H54 (cell line): ENCODE data around the gene HIGD1B.

Source experiments
- DNase-seq: peaks from one replicate; pipeline ENCODE4 v3.0.0; 2011; ENCODE audit warnings: low spot score, mixed read lengths; ENCODE audit not compliant: insufficient read length
- FAIRE-seq: peaks from 3 replicates; lab custom pipeline; 2011; peaks lifted over from hg19 to GRCh38; lab: Jason Lieb, UNC
- POLR2A ChIP-seq: IDR thresholded peaks from 2 replicates; pipeline ENCODE4 v1.6.1; 2011; ENCODE audit warnings: low read depth, mild to moderate bottlenecking, low read length

The HIGD1B gene

DNA sequence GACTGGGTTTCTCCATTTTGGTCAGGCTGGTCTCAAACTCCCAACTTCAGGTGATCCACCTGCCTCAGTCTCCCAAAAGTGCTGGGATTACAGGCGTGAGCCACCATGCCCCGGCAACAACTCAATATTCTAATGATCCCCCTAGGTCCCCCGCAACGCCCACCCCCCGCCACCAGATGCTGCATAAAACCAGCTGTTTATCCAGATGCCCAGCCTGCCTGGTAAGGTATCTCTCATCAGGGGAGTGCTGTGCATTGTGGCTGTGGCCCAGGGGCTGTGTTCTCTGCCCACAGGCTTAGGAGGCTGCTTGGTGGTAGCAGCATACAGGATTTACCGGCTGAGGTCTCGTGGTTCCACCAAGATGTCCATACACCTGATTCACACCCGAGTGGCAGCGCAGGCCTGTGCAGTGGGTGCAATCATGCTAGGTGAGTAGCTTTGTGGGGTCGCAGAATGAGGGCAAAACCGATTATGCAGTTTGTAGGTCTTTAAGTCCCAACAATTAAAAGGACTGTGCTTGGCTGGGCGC lies 1.3 kb downstream of the HIGD1B start:
- FAIRE-seq (no peak), DNase-seq (no peak)
- TF ChIP-seq POLR2A, result no peak

DNA sequence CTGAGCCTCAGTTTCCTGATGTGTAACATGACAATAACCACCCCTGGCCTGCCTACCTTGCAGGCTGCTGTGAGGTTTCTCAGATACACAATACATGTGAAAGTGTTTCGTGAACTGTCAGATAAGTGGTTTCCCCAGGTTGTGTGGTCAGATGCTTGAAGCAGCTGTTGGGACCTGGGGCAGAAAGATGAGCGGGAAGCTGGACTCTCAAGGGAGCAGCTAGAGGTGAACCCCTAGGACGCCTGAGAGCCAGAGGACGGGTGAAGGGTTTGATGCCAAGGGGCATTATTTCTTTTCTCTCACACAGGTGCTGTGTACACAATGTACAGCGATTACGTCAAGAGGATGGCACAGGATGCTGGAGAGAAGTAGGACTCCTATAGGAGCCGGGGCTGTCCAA lies 2.3 kb downstream of the HIGD1B start:
- FAIRE-seq, result no peak
- no peak for TF ChIP-seq POLR2A
- no peak for DNase-seq

DNA sequence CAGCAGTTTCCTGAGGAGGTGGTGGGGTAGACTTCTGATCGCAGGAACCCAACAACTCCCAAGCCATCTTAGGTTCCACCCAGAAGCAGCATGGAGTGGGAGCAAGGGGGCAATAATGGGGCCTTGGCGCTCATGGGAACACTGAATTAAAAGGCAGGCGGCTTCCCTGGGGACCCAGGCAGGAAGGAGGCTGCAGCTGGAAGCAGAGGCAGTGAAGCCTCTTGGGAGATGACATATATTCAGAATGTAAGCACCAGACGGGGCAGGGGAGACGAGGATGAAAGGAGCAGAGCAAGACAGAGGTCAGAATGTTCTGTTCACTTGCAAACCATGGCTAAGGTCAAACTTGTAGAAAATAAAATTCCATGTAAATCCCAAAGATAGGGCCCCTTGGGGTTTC lies 2.9 kb downstream of the HIGD1B start:
- no peak for DNase-seq
- no peak for FAIRE-seq
- TF ChIP-seq POLR2A, result no peak

DNA sequence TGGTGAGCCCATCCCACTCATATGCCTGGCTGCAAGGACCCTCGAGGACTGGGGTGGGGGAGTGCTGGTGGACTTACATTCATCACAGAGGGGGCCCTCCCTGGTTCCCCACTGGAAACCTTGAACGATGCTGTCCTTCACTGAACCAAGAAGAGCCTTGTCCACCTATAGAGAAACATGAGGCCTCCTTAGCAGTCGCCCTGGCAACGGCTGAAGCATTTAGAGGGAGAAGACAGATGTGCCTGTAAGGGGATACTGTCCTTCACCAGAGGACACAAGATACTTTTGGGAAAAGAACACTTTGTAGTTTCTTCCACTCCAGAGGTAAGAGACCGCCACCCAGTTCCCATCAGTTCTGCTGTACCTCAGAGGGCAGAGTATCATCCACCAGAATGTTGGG lies 6.5 kb downstream of the HIGD1B start:
- no peak for TF ChIP-seq POLR2A
- no peak for DNase-seq

DNA sequence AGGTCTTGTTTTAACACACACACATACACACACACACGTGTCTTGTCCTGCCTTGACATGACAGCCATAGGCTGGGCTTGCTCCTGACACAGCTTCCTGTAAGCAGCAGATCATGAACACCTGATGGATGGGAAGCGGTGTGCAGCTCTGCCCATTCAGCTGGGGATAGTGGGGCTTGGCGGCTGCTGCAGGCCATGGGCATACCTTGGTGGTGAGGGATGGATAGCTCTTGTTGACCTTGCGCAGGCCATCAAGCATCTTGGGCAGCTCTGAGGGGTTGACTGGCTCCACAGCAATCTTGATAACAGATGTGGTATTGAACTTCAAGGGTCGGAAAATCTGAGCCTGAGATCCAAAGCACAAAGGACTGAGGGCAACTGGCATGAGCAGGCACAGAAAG lies 12.0 kb downstream of the HIGD1B start:
- DNase-seq (no peak), FAIRE-seq (no peak)
- TF ChIP-seq POLR2A, result no peak

More for the DNA sequence above, 6.5 kb downstream of the HIGD1B start:
- FAIRE-seq, result no peak

DNA sequence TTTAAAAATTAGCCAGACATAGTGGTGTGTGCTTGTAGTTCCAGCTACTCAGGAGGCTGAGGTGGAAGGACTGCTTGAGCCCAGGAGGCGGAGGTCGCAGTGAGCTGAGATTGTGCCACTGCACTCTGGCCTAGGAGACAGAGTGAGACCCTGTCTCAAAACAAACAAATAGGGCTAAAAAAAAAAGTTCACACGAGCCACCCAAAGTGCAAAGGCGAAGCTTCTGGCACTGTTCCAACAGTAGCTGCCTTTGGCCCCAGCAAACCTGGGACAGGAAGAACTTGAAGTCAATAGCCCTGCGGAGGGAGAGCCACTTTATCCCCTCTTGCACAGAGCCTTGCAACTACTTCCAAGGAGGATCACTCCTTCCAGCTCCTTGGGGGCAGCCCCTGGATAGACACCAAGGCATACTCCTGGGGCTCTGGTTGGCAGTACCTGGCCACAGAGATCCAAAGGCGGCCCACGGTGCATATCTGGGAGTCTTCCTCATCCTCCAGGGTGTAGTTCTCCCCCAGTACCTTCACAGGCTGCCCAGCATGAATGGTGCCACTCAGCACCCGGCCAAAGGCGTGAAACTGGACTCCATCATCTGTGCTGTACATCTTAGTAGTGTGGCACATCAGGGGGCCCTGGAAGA lies 14.7 kb downstream of the HIGD1B start:
- DNase-seq (no peak), FAIRE-seq (no peak)
- TF ChIP-seq POLR2A, result peak; percentile 12; the same call in 1 of the 2 replicates

DNA sequence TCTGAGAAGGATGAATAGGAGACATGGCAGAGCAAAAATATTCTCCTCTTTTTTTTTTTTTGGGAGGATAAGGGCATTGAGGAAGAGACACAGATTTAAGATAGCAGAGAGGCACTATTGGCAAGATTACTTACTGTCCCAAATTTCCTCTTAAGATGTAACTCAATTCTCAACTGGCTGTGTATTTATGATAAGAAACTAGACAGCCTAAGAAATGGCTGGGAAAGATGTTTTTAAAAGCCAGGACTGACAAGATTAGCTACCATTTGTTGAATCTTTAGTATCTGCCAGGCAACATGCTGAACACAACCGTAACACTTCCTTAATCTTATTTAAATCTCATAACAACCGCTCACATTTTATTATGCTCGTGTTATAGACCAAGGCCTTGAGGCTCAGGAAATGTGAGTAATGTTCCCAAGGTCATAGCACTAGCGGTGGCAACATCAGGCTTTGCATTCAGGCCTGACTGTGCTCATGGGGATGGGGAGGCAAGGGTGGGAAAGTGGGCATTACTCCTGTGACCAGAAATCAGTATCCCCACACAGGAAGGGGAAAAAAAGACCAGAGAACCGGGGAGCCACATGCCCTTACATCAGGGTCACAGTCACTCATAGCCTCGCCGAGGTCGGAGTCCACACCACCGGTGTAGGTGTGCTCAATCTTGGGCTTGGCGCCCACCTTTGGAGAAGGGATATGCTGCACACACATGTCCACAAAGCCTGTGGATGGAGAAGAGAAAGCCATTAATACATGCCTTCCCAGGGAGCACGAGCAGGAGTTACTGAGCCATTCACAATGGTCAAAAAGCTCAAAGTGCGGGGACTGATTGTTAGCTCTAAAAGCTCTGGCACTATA lies 15.6 kb downstream of the HIGD1B start:
- no peak for TF ChIP-seq POLR2A
- FAIRE-seq, result no peak
- no peak for DNase-seq

DNA sequence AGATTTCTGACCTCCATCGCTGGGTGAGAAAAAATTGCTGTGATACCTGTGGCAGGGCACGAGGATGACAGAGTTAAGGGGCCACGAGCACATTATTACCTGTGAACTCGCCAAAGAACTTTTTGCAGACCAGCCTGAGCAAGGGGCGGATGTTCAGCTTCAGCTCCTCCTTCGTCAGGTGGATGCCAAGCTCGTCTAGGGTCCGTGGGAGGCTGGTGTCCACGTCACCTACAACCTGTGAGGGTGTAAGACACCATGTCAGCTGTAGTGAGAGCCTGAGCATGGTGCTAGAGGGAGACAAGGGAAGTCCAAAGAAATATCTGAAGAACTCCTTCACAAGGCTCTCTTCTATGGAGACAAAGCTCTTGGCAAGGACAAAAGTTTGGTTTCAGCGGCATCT lies 17.1 kb downstream of the HIGD1B start:
- TF ChIP-seq POLR2A, result no peak
- no peak for DNase-seq
- FAIRE-seq, result no peak

DNA sequence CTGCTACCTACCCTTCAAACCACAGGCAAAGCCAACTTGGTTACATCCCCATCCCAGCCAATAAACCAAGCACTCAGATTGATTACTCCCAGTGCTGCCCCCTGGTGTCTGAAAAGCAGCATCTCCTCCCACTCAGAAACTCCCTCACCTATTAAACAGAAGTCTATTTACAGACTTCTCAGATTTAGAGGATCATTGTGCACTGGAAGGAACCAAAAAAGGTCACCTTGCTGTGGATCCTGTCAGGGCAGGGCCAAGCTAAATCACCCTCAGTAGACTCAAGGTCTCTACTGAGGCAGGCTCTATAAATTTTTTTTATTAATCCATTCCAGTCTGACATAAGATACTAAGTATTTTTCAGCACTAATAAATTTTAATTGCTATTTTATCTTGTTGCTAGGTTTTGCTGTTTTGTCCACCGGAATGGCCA lies 17.6 kb downstream of the HIGD1B start:
- no peak for FAIRE-seq
- DNase-seq, result peak; percentile 88
- TF ChIP-seq POLR2A, result no peak

DNA sequence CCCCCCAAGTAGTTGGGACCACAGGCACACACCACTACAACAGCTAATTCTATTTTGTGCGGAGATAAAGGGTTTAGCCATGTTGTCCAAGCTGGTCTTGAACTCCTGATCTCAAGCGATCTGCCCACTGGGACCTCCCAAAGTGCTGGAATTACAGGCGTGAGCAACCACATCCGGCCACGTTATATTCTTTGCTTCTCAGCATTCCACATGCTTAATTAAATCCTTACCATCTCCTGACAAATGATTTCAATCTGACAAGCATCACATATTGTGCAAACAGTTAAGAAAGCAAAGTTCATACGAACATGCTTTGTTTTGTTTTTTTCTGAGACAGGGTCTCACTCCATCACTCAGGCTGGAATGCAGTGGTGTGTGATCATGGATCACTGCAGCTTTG lies 18.2 kb downstream of the HIGD1B start:
- FAIRE-seq (no peak), DNase-seq (no peak)
- no peak for TF ChIP-seq POLR2A

DNA sequence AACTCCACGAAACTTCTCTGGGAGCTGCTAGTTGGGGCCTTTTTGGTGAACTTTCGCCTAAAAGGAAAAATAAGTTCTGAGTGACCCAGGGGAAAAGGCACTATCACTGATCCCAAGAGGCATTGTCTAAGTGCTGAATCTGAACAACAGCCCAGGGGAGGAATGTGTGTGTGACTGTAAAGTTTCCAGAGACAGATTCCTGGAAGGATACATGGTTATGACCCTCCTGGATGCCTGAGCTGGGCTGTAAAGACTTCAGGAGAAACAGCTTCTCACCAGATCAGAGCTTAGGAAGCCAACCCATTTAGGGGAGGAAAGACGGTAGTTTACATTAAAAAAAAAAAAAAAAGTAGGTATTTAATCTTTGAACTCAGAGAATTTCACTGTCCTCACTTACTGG lies 20.2 kb downstream of the HIGD1B start:
- FAIRE-seq (no peak), DNase-seq (no peak)
- TF ChIP-seq POLR2A, result no peak

DNA sequence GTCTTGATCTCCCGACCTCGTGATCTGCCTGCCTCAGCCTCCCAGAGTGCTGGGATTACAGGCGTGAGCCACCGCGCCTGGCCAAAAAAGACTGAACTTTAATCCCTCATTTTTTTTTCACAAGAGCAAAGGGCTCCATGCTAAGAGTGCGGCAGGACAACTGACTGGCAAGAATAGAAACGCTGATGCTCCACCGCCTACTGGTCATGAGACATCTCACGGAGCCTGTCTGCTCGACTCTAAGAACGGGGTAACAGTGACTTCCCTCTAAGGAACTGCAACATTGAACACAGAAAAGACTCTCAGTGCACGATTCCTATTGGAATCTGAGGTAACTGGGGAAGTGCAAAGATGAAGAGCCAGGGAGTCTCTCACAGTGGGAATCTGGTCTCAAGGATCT lies 23.9 kb downstream of the HIGD1B start:
- DNase-seq, result no peak
- FAIRE-seq, result no peak
- TF ChIP-seq POLR2A, result no peak

DNA sequence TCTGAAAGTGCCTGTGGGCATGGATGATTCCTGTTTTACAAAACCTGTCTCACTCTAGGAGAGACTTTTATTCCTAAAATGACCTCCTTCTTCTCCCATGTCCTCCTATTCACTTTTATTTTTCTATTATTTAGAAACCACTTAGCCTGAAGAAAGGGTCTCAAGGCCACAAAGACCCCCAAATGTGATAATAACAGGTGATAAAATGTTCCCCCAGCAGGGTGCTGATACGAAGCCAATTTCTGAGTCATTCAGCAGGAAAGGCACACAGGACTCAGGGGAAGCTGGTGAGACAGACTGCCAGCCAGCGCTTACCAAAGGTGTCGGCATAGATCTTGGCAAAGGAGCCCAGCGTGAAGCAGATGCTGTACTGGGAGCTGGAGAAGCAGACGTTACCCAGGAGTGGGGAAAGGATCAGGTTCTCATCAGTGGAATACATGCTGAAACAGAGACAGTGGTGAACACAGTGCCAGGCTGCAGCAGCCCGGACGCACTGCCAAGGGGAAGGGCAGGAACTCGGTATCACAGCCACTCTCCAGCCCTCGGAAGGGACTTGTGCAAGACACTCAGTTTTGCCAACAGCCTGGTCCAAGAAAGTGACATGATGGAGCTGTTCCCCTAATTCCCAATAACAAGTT lies 24.6 kb downstream of the HIGD1B start:
- DNase-seq, result no peak
- TF ChIP-seq POLR2A, result no peak
- no peak for FAIRE-seq

DNA sequence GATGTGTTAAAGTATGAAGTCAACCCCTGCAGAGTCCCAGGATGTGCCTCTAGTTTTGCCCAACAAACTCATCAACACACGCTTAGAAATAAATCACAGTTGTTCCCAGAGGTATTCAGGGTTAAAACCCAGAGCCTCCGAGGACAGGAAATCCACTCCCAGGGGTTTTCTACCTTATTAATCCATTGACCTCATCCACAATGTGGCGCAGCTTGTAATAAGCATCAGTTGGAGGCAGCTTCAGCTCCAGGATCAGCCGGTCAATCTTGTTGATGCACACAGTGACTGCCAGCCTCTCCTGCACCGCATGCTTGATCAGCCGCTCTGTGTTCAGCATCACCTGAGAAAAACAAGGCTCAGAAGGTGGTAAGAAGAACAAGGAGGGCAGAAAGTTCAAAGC lies 28.1 kb downstream of the HIGD1B start:
- no peak for FAIRE-seq
- no peak for DNase-seq
- no peak for TF ChIP-seq POLR2A
